GM15510 (cell line): Measurements from ENCODE around the gene CACNA1H.

Source experiments
- POLR2A ChIP-seq: IDR thresholded peaks from 3 replicates; pipeline ENCODE4 v1.6.1; 2011; ENCODE audit warnings: borderline replicate concordance; ENCODE audit not compliant: insufficient read length; ENCODE audit errors: extremely low read depth

CACNA1H gene

GRCh38 chr16:1156055-1156982 lies 3.4 kb downstream of the CACNA1H start:
- no peak for TF ChIP-seq POLR2A

GRCh38 chr16:1156983-1157638 lies 4.2 kb downstream of the CACNA1H start:
- TF ChIP-seq POLR2A = no peak

GRCh38 chr16:1157639-1158455 lies 4.9 kb downstream of the CACNA1H start:
- TF ChIP-seq POLR2A = no peak

- no peak for TF ChIP-seq POLR2A
Measured at GRCh38 chr16:1158456-1159324, 5.8 kb downstream of the CACNA1H start.

GRCh38 chr16:1159325-1159972 lies 6.5 kb downstream of the CACNA1H start:
- no peak for TF ChIP-seq POLR2A

- TF ChIP-seq POLR2A = no peak
Measured at GRCh38 chr16:1159973-1160772, 7.3 kb downstream of the CACNA1H start.

- no peak for TF ChIP-seq POLR2A
Measured at GRCh38 chr16:1160773-1161348, 8.0 kb downstream of the CACNA1H start.

- TF ChIP-seq POLR2A = no peak
Measured at GRCh38 chr16:1162701-1163566, 10.0 kb downstream of the CACNA1H start.

- no peak for TF ChIP-seq POLR2A
Measured at GRCh38 chr16:1163567-1164055, 10.7 kb downstream of the CACNA1H start.

GRCh38 chr16:1164382-1164781 lies 11.5 kb downstream of the CACNA1H start:
- TF ChIP-seq POLR2A = no peak

GRCh38 chr16:1164975-1165374 lies 12.1 kb downstream of the CACNA1H start:
- TF ChIP-seq POLR2A = no peak

- no peak for TF ChIP-seq POLR2A
Measured at GRCh38 chr16:1165511-1165910, 12.6 kb downstream of the CACNA1H start.
